Right lobe of liver (tissue), 4 donors: ENCODE results near the gene PTPN7.

Source experiments
- CTCF ChIP-seq, 4 donors: fragments of 200-600 bp in 3 of 4; fragments of 450-650 bp in 1 of 4; IDR thresholded peaks; one replicate each; pipeline versions ENCODE4 v1.5.1 to v1.8.0; 2016 to 2022; ENCODE audit warnings: antibody characterized with exemption in 4 of 4, mild to moderate bottlenecking in 2 of 4
- POLR2A ChIP-seq: fragments of 450-650 bp; IDR thresholded peaks from one replicate; pipeline ENCODE4 v1.6.1; 2017; ENCODE audit warnings: antibody characterized with exemption, mild to moderate bottlenecking
- donor health status: DM: no; HTN: no; CAD: no.
- donor health status: DM: no; HTN: no; CAD: no.
- donor health status: DM: no; HTN: yes; CAD: no.

- no peak for TF ChIP-seq CTCF (IDR thresholded peaks at IDR 0.05)
- TF ChIP-seq POLR2A: no peak
These were observed 11.1 kb upstream of the PTPN7 start for GRCh38 chr1:202171292-202172014.
